Inferior parietal cortex (tissue), 1 donor: Measurements from ENCODE around the gene SLC13A5.
A peak's percentile ranks its signal among the peaks of the same experiment; 100 is the strongest.
"Not testable (repeated sequence)": the region's sequence is repeated elsewhere in the genome, so short reads cannot be mapped to it uniquely, and the experiment has no call there.

Source experiments
- DNase-seq: peaks from one replicate; pipeline ENCODE4 v3.0.0-alpha.2; 2016; ENCODE audit errors: extremely low spot score

Gene SLC13A5

DNA sequence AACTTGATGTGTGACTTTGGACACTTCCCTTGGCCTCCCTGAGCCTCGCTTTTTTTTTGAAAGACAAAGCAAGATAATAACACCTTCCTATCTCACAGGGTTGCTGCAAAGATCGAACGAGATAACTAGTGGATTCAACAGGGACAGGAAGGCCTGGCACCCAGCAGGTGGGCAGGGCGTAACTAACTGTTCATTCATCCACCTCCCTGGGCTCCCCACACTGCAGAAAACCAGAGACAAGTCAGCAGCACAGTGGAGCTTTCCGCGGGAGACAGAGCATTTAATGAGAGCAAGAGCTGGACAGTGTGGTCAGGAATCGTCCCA, 28.7 kb downstream of the SLC13A5 start:
- DNase-seq, result no peak

- DNase-seq, result no peak
These were observed 29.3 kb downstream of the SLC13A5 start for GRCh38 chr17:6683730-6684459.

GRCh38 chr17:6683081-6683684, 30.0 kb downstream of the SLC13A5 start:
- DNase-seq, result no peak

DNA sequence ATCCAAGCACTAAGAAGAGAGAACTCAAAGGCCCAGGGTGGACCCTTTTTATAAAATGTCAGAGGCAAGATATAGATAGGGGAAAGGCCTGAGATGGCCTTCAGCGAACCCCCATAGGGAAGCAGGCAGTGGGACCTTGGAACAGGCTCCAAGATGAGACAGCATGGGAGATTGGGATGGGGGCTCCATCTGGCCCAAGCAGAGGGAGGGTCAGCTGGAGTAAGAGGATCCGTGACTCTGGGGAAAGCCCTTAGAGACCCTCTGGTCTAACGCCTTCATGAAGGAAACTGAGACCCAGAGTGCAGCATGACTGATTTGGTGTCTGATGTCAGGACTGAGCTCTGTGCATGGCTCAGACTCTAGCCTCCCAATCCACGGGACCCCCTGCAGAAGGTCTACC, 30.8 kb downstream of the SLC13A5 start:
- no peak for DNase-seq

GRCh38 chr17:6681671-6682070, 31.5 kb downstream of the SLC13A5 start:
- DNase-seq, result no peak

DNA sequence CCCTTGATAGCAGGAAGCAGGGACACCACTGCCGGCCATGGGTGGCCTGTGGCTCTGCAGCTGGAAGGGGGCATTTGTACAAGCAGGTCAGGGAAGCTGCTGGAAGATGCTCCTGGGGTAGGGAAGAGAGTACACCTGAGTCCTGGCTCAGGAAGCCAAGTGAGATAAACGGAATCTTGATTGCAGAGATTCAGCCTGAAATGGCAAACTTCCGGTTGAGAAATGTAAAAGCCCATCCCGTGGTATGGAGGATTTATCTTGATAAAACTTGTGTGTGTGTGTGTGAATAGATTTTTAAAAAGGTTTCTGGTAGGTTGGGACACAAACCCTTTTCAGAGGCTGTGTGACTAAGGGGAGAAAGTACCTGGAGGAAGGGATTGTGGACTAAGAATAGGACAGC, 32.0 kb downstream of the SLC13A5 start:
- no peak for DNase-seq

DNA sequence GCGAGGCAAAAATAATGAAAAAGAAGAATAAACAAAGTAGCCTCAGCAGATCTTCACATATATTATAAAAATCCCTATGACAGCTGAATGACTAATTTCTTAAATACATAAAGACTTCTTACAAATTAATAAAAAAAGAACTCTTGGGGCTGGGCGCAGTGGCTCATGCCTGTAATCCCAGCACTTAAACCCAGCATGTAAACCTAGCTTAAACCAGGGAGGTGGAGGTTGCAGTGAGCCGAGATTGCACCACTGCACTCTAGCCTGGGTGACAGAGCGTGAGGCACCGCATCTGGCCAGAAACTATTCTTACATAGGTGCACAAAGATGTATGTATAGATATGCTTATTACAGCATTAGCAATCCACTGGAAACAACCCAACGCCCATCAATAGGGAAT, 33.9 kb downstream of the SLC13A5 start:
- DNase-seq, result no peak

GRCh38 chr17:6677946-6678345, 35.2 kb downstream of the SLC13A5 start:
- no peak for DNase-seq

DNA sequence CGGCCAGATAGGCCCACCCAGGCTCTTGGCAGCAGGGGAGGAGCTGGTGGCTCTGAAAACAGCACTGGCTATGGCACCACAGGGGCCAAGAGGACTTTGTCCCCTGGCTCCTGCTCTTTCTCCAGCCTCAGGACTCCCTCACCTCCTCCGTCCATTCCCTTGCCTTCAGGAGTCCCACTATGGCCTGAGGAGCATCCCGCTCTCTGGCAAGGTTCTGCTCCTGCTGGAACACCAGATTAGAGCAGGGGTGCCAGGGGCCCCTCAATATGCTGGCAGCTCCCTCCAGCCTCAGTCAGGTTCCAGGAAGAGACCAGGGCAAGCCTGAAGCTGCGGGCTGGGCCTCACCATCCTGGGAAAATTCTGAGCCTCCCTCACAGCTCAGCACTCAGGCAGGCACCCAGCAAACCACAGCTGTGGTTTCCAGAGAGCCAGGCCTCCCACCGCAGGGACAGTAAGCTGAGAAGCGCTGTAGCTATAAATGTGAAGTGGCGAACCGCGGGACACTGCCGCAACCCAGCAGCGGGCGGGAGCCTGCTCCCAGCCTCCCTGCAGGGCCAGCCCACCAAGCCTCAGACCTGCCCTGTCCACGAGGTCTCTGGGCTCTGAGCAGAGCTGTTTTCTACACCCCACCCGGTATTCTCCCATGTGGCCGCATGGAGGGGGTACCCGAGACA, 35.9 kb downstream of the SLC13A5 start:
- no peak for DNase-seq

DNA sequence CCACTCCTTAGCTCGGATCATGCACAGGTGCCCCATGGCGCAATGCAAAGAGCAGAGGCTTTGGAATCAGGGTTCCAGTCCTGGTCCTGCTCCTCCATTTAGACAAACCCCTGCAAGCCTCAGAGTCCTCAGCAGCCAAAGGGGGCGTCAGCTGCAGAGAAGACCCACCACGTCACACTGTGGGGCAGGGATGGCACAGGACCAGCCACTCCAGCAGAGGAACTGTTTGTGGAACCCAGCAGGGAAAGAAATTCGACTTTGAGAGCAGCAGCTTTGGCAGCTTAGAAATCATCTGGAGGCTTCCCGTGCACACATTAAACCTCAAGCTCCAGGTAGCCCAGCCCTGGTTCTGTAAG, 36.4 kb downstream of the SLC13A5 start:
- DNase-seq, result no peak

DNA sequence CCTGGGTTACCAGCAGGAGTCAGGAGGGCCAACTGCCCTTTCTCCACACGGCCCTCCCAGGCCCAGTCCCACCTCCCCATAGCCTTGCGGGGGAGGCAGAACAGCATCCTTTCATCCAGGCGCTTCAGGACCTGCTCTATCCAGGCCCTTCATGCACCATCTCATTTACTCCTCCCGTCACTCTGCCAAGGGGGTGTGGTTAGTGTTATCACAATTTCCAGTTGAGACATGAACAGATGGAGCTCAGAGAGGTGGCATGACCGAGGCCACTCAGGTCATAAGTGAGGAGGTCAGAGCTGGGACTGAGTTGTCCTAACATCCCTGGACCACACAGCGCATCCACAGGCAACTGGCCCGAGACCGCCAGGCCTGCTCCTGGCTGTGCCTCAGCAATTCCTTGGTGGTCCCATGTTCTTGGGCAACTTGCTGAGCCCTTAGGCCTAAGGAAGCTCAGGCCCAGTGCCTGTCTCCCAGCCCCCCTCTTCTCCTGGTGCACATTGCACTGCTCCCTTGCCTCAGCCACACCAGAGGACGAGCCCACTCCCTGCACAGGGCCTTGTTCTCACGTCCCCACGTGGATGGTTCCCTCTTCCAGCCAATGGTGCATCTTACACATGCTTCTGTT, 37.9 kb downstream of the SLC13A5 start:
- DNase-seq, result no peak

- DNase-seq, result no peak
These were observed 38.6 kb downstream of the SLC13A5 start for GRCh38 chr17:6674586-6674985.

DNA sequence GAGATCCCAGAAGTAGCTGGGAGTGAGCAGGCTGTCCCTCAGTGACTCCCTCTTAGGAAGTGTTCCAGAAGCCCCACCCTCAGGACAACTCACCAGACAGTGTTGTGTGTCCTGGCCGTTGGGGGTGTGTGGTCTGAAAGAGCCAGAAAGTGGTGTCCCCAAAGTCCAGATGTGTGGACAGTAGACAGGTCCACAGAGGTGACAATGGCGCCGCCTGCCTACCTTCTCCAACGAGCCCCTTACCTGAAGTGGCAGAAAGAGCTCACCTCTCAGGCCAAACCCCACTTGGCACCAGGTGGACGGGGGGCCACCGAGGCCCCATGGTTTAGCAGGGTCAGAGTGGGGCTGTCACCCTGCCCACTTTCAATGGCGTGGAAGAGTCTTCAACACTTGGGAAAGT, 41.7 kb downstream of the SLC13A5 start:
- no peak for DNase-seq

- DNase-seq, result no peak
These were observed 42.2 kb downstream of the SLC13A5 start for GRCh38 chr17:6670999-6671398.

GRCh38 chr17:6670571-6670970, 42.6 kb downstream of the SLC13A5 start:
- DNase-seq, result no peak

DNA sequence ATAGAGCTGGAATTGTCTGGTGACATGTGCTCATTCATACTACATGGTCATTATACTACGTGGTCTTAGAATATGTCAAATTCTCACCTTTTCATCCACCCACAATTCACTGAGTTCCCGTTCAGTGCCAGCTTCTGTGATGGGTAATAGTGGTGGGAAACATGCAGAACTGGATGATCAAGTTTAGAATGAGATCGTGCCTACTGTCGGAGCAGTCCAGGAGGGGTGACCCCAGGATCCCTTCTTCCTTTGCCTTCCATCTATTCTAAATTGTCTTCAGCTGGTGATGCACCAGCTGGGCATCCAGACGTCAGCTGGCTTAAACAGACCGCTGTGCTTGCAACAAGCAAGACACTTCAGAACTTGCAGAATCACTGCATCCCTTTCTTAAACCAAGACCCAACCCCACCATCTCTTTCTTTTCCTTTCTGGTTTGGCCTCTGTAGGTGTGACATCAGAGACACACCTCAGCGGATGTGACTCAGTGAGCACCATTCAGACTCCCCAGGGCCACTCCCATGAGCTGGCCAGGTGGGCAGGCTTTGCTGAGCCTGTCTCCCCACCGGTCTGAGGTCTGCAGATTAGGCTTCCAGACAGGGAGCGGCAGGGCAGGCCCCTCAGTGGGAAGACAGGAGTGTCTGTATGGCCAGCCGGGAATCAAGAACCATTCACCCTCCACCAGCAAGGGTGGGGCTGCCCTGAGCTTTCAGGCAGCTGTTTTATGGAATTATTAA, 43.5 kb downstream of the SLC13A5 start:
- DNase-seq, result no peak

DNA sequence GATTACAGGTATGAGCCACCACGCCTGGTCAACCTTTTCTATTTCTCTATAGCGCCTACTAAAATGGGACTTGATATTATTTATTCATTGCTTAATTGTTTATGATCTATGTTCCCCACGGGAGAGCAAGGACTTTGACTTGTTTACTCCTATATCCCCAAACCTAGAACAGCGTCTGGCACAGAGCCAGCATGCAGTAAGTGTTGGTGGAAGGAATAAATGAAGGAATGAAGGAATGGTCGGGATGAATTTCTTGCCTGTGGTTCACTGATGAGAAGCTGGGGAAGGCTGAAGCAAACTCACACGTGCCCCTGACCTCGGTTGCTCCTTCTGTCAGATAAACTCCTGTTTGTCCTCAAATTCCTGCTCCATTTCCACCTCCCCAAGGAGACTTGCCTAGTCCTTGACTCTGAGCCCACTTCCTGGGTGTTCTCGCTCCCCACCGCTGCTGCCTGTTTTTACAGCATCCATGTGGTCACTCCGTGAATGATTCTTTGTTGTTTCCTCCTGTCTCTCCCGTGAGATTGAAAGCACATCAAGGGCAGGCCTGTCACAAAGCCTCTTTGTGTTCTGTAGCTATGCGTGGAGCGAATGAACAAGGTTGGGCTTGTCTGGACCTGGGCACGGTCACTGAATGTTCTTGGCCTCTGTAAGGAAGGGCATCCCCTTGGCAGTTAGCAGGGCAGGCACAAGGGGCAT, 44.3 kb downstream of the SLC13A5 start:
- no peak for DNase-seq

DNA sequence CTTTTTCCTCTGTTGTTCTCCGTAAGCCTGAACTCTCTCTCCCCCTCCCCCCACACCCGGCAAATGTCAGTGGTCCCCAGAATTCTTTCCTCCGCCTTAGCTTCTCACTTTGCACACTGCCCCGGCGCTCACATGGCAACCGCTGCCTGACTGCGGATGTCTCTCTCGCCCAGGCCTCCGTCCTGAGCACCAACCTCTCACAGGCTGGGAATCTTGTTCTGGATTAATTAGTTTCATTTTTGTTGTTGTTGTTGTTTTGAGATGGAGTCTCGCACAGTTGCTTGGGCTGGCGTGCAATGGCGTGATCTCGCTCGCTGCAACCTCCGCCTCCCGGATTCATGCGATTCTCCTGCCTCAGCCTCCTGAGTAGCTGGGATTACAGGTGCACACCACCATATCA, 45.0 kb downstream of the SLC13A5 start:
- no peak for DNase-seq

GRCh38 chr17:6667516-6667915, 45.7 kb downstream of the SLC13A5 start:
- DNase-seq, result no peak

- DNase-seq, result no peak
These were observed 46.6 kb downstream of the SLC13A5 start for GRCh38 chr17:6666557-6666956.

GRCh38 chr17:6666077-6666521, 47.1 kb downstream of the SLC13A5 start:
- DNase-seq, result peak; percentile 83

GRCh38 chr17:6663200-6663599, 50.0 kb downstream of the SLC13A5 start:
- DNase-seq, result not testable (repeated sequence)
